Gastroesophageal sphincter (tissue), 3 donors: ENCODE results near the gene SNX25.

Experiments used
- EP300 ChIP-seq: sonication (generic); formaldehyde crosslinking; IDR thresholded peaks from one replicate; pipeline ENCODE4 v1.6.1; 2017; ENCODE audit warnings: antibody characterized with exemption, mild to moderate bottlenecking
- POLR2AphosphoS5 ChIP-seq: sonication (generic); formaldehyde crosslinking; IDR thresholded peaks from one replicate; pipeline ENCODE4 v1.6.1; 2017; ENCODE audit warnings: antibody characterized with exemption
- TF ChIP-seq, protein P1 (sequence below), 4 experiments: fragments of 200-600 bp in 2 of 4; fragments of 450-650 bp in 2 of 4; sonication (generic) in 1 of 4; IDR thresholded peaks; one replicate each; pipeline ENCODE4 v1.5.1; 2017 to 2019; ENCODE audit warnings: antibody characterized with exemption in 4 of 4, mild to moderate bottlenecking in 2 of 4, moderate library complexity in 2 of 4

DNA sequence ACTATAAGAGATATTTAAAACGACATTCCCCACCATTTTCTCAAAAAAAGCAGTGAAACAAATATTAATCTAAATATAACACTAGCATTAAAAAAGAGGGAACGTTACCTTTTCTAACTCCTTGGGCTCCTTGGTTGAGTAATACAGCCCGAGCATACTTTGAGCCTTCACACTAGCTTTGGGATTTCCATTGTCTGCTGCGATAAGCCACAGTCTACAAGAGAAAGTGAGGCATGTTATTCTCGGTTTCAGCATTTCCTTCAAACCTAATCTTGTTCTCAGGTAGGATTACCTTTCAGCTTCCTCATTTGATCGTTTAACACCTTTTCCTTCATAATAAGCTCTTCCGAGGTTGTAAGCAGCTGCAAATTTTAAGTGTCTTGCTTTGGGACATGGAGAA is 164.6 kb downstream of the SNX25 start:
- TF ChIP-seq POLR2AphosphoS5, result no peak
- TF ChIP-seq EP300, result no peak
- TF ChIP-seq, protein P1, sequence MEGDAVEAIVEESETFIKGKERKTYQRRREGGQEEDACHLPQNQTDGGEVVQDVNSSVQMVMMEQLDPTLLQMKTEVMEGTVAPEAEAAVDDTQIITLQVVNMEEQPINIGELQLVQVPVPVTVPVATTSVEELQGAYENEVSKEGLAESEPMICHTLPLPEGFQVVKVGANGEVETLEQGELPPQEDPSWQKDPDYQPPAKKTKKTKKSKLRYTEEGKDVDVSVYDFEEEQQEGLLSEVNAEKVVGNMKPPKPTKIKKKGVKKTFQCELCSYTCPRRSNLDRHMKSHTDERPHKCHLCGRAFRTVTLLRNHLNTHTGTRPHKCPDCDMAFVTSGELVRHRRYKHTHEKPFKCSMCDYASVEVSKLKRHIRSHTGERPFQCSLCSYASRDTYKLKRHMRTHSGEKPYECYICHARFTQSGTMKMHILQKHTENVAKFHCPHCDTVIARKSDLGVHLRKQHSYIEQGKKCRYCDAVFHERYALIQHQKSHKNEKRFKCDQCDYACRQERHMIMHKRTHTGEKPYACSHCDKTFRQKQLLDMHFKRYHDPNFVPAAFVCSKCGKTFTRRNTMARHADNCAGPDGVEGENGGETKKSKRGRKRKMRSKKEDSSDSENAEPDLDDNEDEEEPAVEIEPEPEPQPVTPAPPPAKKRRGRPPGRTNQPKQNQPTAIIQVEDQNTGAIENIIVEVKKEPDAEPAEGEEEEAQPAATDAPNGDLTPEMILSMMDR (IDR thresholded peaks at IDR 0.05), result no peak
